ENCODE measurements around the gene LMO4.

The LMO4 gene, protein sequence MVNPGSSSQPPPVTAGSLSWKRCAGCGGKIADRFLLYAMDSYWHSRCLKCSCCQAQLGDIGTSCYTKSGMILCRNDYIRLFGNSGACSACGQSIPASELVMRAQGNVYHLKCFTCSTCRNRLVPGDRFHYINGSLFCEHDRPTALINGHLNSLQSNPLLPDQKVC

DNA sequence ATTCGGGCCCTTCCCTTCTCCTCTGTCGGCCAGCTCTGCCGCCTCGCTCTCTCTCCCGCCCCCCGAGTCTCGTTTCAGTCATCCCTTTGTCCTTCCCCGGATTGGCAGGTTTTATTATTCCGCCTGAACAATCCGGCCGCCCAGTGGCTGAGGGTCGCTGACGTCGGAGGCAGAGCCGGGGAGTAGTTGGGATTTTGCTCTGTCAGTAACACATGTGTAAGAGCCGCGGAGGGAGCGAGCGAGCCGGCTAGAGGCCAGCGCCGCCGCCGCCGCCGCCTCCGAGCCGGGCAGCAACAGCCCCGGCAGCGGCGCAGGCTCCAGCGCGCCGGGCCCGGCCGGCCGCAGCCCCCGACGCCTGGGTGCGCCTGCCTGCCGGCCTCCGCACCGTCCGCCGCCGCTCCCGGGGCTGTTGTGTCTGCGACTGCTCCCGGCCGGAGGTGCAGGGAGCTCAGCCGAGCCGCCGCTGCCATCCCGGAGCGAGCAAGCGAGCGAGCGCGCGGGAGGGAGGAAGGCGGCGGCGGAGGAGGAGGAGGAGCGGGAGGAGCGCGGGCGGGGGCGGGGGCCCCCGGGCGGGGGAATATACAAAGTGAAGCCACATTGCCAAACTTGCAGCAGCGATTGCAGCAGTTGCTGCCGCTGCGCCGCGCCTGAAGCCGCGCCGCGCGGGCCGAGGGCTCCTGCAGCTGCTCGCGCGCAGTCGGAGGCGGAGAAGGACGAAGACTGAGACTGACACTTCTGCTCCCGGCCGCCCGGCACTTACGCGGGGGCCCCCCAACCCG, at the start of gene LMO4:
LMO4 (plus strand) TSS at position 609 of the 779 bp plus-strand sequence. CDS start 3,136 bp downstream, outside the sequence.
- DNase-seq (ENCODE audit: low read depth, low spot score), result peak; percentile 88

DNA sequence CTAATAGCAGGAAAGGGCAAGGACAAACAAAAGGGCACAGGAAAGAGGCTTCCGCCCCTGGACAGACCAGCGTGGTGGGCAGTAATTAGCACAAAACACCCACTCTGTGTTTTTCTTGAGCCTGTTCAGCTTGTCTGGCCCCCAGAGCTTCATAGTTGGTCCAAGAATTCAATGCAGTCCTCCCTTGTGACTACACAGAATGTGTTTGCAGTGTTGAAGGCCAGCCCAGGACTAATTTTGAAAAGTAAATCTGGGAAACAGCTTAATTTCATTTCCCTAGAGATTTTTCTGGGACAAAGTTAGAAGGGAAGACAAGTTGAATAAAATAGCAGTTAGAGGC, 49.2 kb upstream of the LMO4 start:
- DNase-seq (ENCODE audit: low read depth, low spot score), result no peak

DNA sequence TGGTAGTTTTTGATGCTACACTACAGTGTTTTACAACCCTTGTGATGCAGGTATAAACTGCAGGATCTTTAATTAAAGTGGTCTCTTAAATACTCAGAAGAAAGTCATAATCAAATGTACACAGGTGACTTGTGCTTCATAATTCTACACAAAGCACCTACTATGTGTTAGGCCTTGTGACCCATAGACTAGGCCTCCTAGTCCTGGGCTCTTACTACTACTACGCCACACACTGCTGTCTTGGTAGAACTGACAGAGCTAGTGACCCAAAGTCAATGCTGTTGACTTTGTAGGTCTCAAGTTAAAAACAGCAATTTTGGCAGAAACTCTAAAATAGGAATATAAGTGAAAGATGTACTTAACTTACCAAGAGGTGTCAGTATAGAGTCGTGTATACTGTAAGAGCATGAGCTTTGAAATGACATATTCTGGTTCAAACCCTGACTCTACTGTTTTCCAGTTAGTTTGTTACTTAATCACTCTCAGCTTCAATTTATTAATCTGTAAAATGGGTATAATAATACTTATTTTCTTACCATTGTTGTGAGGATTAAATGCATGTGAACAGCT, 48.6 kb upstream of the LMO4 start:
- DNase-seq (ENCODE audit: low read depth, low spot score), result no peak

DNA sequence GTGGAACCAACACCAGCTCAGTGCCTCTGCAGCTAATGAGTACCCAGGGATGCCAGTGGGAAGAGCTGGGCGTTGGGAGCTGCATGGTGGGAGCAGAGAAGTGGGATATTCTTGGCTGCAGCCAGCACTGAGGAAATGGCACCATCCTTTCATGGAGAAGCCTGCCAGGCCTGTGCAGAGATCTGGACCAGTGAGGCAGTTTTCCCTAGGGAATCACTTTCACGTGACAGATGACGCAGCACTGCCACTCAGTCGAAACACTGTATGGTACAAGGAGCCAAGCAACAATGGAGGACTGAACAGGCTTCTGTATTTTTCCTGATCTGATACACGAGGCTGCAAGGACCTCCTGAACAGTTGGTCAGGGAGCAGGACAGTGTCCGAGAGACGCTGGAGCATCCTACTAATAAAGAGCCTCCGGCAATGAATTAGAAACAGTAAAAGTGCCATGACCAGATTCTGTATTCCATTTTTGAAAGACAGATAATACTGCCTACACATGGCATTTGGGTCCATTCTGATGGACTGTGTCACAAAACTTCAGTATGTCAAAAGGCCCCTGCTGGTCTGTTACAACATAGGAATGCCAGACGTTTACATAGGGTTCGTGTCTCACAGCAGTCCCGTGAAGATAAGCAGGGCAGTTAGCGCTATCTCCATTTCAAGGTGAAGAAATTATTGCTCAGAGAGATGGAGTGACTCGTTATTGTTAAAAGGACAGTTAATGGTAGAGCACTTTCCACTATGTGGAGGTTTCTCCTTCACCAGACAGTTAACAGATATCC, 44.0 kb upstream of the LMO4 start:
- DNase-seq (ENCODE audit: low read depth, low spot score), result no peak

DNA sequence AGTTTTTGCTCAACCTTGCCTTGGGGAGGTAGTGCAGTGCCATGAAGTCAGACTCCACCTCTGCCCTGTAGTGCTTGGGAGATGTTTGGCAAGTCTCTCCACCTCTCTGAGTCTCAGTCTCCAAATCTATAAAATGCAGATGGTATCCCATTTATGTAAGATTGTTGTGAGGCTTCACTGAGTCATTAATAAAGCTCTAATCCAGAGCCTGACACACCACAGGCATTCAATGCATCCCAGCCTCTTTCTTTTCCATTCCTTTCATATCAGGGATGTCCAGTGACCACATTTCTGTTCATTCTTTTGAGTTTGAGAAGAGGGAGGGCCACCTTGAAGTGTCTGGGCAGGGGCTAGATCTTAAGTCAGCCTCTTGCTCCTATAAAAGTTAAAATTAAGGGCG, 37.6 kb upstream of the LMO4 start:
- DNase-seq (ENCODE audit: low read depth, low spot score), result no peak

DNA sequence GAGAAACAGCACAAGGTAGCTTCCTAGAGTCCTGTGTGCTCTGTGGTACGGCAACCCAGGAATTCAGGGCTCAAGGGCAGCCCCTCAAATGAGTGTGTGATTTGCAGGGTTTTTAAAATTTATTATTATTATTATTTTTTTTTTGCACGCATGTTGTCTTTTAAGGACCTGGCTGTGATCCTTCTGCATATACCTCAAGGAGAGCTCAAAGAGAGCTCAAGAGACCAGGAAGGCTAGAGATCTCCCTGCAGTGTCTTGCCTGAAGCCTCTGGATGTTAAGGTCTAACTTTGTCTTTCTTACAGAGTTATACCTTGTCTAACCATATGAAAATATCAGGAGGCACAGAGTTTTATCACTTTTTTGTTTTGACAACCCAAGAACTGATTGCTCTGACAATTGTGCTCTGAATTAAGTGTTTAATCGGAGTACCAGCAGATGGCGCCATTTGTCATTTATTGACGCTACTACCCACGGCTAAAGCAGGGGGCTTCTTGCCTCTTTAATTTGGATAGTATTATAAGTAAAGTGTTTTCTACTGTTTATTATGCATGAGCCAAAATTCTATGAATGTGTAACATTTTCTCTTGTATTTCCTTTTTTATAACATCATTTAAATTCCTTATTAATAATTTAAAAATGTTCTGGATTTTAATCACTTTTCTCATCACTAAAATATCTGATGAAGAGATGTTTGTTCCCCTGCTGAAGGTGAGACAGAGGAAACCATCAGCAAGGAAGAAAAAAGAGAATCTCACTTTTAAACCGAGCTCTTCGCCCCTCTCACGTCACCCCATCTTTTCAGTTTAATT, 35.8 kb upstream of the LMO4 start:
- DNase-seq (ENCODE audit: low read depth, low spot score), result peak; percentile 5

DNA sequence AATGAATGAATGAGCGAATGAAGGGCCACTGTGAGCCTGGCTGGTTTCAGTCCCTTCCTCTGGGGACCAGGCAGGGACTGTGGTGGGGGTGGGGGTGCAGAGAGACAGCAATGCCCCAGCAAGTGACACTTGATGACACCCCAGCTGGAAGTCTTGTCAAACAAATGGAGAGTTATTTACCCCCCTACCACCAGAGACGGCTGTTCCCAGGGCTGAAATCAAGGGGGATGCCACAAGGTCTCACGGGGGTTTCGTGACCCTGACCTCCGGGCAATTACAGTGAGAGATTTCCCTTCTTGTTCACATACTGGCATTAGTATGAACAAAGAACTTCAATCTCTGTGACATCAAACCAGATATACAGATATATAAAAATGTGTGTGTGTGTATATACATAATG, 34.0 kb upstream of the LMO4 start:
- no peak for DNase-seq (ENCODE audit: low read depth, low spot score)

DNA sequence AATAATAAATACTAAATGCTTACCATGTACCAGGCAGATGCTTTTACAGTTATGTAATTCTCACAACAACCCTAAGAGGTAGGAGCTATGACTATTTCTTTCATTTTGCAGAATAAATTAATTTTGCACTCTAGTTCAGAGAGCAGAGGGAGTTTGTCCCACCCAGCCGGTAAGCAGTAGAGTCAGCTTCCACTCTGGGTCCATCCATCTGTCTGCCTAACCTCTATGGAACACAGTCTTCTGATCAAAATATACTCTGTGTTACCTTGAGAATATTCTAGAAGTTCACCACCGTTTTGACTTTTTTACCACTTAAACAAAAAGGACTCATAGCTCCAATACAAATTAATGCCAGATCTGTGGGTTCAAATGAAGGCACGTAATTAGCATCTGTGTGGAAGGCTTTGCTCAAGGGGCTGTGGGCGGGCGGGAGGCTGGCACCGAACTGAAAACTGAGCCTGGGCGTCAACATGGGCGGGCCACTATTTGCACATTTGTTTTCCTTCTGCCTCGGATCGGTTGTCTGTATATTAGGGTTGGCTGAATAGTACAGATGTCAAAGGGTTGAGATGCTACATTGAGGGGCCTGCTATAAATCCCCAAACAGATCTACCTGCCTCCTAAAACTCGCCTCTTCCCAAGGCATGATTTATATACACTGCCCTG, 33.1 kb upstream of the LMO4 start:
- no peak for DNase-seq (ENCODE audit: low read depth, low spot score)

DNA sequence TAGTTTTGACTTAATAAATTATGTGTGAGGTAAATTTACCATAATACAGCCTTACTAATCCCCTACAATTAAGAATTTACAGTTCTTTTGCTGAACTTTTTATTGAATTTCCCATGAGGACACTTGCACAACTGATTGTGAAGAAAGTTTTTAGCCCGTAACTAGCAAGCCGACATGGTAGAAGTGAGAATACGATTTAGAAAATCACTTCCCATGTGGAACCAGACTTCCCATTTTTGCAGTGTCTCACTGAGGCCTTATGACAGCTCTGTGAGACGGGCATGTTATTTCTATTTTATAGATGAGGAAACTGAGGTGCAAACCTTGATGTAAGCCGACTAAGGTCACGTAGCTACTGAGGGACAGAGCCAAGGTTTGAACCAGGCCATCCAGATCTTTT, 32.5 kb upstream of the LMO4 start:
- DNase-seq (ENCODE audit: low read depth, low spot score), result no peak

DNA sequence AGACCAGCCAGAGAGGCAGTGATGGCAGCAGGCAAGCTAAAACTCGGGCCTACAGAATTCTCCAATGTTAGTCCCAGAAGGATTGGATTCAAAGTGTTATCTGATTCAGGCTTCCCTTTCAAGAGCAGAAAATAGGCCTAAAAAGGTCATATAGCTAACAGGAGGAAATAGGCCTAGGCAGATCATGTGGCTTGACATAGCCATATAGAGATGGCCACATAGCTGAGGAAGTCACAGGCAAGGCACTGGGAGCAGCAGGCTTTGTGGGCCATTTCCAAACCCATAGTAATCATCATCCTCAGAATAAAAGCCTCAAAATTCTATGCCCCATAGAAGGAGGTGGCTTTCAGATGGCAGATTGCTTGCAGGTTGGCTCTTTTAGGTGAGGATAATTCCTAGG, 29.0 kb upstream of the LMO4 start:
- DNase-seq (ENCODE audit: low read depth, low spot score), result no peak

DNA sequence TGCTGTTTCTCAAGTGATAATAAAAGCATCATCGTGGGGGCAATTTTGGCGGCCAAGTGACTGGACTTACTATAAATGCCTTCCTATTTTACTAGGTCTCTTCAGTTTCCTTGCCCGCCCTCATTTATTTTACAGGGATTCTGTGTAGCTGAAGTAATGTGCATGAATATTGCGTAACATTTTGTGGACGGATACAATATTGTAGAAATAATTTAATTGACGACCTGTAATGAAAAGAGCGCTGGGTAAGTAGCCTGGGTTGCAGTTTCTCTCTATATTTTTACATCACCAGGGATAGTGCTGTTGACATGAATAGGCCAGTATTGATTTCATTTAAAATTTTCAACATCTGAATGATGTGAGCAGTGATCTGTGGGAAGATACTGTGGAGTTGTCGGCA, 28.1 kb upstream of the LMO4 start:
- DNase-seq (ENCODE audit: low read depth, low spot score), result no peak

DNA sequence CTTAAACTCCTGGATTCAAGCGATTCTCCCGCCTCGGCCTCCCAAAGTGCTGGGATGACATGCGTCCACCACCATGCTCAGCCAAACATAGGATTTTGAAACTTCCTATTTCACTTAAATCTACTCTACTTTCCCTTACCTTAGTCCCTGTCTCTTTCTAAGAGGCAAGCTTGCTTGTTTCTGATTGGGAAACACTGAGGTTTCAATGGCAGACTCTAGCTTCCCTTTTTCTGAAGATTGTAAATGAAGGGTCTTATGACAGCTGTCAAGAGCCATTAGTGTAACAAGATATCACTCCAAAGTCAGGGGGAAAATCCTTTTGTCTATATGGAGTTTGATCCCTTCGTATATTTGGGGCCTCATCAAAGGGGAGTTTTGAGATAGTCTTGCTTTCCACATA, 23.5 kb upstream of the LMO4 start:
- DNase-seq (ENCODE audit: low read depth, low spot score), result no peak

DNA sequence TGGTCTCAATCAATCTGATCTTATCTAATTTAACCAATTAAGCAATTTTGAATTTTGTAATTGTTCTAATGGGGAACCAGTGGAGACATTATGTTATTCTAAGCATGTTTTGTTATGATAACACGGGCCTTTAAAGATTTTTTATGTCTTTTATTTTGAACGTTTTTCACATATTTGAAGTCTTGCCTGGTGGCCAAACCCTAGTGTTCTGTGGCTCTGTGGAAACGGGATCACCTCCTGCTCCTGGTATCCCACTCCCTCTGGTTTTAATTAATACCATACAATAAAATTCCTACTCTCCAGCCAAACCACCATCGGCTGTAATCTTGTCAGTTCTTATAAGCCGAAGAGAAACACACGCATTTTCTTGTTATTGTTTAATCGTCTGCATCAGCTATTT, 22.9 kb upstream of the LMO4 start:
- no peak for DNase-seq (ENCODE audit: low read depth, low spot score)

DNA sequence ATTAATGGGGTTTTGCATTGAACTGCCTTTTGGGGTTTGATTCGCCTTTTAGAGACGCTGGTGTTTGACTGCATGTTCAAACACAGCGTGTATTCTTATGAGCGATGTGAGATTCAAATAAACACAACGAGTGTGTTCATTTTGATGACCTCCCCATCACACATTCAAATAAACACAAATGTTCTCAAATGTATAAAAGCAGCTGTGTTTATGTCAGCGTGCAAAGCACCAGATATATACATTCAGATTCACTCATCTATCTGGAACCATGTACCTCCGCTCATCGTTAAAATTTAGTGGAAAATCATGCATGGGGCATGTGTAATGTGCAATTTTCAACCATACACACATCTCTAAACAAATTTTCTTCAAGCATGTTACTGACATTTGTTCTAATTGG, 21.4 kb upstream of the LMO4 start:
- no peak for DNase-seq (ENCODE audit: low read depth, low spot score)

DNA sequence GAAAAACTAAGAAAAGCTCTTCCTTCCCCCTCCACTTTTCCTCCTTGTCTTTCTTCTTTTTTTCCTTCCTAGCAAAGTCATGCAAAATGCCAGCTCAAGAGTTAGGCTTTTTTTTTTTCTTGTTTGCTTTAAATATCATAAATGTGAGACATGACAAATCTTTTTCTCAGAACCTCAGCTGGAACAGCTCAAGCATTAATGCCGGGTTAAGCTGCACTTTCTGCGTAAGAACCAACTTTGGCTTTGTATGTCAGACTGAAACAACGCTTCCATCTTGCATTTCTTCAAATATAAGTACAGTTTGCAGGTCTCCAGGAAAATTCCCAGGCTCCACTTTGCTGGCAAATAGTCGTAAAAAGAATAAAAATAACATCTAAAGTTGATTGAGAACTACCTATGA, 20.7 kb upstream of the LMO4 start:
- no peak for DNase-seq (ENCODE audit: low read depth, low spot score)

DNA sequence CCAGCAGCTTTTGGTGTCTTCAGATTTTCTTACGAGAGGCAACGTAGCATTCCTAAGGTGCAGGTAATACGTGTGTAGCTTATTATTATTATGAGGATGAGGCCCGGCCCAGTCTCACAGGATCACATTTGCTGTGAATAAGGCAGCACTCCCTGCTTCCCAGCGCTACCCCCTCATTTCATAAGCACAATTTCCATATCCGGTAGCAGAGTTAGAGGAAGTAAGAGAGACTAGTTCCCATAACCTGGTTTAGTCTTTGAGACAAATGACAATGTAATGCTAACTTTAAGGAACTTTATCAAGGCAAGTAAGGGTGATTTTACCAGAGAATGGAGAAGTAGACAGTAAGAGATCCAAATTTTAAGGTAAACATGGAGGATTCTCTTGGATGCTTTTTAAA, 14.6 kb upstream of the LMO4 start:
- DNase-seq (ENCODE audit: low read depth, low spot score), result no peak

DNA sequence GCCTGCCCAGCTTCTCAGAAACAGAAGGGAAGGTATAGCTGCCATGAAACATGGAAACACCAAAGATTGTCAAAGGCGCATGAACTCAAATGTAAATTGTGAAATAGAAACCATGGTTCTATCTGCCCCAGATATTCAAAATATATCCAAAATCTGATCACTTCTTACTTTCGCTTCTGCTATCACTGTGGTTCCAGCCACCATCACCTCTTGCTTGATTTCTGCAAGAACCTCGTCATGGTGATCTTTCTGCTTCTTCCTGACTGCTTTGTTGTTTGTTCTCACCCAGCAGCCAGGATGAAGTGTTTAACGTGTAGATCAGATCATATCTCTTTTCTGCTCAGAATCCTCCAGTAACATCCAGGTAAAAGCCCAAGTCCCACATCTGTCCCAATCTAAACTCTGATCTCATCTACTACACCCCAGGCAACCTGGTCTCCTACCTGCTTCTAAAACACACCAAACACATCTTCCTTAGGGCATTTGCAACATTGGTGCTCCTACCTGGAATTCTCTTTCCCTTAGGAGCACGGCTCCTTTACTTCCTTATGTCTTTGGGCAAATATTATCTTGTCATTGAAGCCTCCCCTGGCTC, 10.5 kb upstream of the LMO4 start:
- DNase-seq (ENCODE audit: low read depth, low spot score), result no peak

DNA sequence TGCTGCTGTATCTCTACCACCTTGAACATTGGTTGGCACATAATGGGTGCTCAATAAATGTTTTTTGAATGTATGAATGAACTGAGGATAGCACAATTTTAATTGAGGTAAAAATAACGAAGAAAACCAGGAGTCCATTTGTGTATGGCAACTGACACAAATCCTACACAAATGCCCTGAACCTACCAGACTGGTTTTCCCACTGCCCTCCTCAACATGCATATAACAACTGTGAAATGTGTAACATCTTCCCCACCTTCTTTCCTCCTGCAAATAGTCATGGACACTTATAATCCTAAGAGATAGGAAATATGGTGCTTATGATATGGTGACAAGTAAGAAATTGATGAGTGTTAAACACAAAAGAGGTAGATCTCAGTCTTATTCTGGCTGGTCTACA, 9.9 kb upstream of the LMO4 start:
- DNase-seq (ENCODE audit: low read depth, low spot score), result no peak

DNA sequence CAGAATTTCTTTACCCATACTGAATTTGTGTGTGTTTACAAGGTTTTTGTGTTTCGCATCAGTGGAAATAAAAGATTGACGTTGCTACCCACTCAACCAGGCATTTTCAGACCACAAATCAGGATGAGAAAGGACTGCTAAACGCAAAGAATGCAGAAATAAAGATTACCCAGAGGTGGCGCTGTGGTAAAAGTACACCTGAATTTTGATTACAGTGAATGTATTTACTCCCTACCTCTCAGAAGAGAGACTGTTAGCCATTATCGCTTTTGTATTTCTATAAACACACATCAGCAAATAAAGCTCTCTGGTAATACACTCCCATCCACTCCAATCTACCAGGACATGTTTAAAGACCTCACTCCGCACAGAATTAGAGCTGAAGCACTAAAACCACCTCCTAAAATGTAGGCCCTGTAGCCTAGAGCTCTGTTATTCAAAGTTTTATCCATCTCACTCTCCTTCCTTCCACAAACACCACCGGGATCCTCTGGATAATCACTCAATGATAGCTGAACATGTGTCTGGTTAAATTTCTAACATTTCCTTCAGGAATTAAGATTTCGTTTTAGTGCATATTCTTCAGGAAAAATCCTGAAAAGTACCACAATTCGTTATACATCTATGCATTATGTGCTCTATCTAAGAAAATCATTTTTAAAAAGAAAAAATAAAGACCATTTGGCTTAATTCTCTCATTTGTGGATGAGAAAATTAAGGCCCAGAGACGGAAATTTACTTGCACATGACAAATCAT, 2.5 kb upstream of the LMO4 start:
- DNase-seq (ENCODE audit: low read depth, low spot score), result no peak

Measured in brain pericyte (primary cell).